Activated gamma-delta T cell (primary cell): ENCODE data around the gene ZNF837.
"Not testable (repeated sequence)": the region's sequence is repeated elsewhere in the genome, so short reads cannot be mapped to it uniquely, and the experiment has no call there.

ENCODE experiments used
- DNase-seq: peaks from one replicate; lab custom pipeline; 2025; lab: John Stamatoyannopoulos, UW

The ZNF837 gene

DNA sequence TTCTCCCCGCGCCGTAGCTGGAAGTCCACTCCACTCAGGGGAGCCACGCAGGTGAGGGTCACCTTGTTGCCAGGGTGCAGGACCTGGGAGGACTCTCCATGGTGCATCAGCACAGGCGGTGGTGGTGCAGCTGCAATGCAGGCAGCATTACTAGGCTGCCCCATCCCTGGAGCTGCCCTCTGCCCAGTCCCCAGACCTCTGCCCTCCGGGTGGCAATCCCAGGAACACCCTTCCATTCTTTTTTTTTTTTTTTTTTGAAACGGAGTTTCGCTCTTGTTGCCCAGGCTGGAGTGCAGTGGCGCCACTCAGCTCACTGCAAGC, 29.3 kb downstream of the ZNF837 start:
- DNase-seq = no peak

DNA sequence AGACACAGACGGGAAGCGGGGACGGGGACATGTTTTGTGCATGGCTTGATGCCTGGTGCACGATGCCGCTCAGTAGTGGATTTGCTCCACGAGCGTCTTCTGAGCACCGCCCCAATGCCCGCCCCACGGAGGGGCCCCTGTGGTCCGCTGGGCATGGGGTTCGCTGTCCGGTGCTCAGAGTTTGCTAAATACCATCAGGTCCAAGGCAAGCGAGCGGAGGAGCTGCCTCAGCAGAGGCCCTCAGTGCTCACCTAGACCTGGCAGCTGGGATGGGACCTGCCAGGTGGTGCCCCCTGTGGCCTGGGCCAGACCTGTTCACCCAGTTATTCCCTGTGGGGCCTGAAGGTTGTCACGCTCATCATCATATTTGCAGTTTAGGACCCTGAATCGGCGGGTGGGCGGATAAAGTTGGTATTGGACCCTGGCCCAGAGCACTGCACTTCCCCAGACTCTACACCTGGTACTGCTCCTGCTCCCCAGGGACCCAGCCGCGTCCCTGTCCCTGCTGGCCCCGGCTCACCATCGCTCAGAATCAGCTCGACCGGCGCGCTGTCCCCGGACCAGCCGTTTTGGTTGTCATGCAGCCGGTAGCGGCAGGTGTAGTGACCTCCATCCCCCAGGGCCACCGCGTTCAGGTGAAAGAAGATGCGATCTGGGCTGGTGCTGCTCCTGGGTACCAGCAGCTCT, 29.8 kb downstream of the ZNF837 start:
- DNase-seq = no peak

DNA sequence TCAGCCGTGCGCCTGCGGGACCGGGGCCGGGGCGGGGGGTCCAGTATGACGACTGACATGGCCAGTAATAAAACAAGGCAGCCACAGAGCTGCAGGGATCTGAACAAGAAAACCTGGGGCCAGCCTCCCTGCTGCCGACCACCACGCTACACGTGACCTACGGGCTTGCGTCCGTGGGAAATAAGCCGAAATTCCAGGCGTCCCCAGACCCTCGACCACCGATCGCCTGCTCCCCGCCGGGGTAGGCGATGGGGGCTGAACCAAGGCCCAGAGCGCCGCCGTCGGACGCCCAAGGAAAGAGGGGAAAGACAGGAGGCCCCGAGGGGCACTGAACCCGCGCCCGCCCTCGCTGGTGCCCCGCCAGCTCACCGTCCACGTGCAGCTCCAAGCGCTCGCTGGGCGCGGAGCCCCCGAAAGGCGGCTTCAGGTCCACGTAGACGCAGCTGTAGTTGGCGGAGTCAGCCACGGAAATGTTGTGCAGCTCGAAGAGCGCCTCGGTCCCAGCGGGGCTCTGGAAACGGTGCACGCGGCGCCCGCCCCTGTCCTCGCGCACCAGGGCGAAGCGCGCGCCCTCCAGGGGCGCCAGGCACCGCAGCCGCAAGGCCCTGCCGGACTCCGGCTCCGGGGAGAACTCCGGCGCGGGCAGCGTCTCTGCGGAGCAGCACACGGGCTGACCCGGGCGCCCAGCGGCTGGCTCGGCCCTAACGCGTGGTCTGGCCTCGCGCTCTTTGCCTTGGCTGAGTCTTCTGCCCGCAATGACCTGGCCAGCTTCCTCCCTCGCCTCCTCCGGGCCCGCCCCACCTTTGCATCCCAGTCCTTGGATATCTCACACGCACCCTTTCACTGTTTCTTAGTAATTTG, 30.6 kb downstream of the ZNF837 start:
- no peak for DNase-seq

DNA sequence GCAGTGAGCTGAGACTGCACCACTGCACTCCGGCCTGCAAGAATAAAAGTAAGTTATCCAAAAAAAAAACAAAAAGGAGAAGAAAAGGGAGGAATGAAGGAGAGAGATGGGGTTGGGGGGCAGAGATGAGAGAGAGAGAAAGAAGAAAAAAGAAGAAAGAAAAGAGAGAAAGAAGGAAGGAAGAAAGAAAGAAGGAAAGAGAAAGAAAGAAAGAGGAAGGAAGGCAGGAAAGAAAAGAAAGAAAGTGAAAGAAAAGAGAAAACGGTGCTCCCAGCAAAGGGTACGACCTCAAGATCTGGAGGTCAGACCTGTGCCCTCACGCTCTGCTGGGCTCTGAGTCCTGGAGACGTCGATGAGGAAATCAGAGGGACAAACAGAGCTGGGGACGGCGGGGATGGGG, 31.2 kb downstream of the ZNF837 start:
- DNase-seq = no peak

DNA sequence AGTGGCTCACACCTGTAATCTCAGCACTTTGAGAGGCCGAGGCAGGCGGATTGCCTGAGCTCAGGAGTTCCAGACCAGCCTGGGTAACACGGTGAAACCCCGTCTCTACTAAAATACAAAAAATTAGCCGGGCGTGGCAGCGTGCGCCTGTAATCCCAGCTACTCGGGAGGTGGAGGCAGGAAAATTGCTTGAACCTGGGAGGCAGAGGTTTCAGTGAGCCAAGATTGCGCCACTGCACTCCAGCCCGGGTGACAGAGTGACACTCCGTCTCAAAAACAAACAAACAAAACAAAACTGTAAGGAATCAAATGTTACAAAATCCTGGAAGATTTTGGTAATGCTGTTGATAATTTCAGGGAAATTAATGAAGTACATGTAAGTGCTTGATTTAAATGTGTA, 32.8 kb downstream of the ZNF837 start:
- DNase-seq = not testable (repeated sequence)

DNA sequence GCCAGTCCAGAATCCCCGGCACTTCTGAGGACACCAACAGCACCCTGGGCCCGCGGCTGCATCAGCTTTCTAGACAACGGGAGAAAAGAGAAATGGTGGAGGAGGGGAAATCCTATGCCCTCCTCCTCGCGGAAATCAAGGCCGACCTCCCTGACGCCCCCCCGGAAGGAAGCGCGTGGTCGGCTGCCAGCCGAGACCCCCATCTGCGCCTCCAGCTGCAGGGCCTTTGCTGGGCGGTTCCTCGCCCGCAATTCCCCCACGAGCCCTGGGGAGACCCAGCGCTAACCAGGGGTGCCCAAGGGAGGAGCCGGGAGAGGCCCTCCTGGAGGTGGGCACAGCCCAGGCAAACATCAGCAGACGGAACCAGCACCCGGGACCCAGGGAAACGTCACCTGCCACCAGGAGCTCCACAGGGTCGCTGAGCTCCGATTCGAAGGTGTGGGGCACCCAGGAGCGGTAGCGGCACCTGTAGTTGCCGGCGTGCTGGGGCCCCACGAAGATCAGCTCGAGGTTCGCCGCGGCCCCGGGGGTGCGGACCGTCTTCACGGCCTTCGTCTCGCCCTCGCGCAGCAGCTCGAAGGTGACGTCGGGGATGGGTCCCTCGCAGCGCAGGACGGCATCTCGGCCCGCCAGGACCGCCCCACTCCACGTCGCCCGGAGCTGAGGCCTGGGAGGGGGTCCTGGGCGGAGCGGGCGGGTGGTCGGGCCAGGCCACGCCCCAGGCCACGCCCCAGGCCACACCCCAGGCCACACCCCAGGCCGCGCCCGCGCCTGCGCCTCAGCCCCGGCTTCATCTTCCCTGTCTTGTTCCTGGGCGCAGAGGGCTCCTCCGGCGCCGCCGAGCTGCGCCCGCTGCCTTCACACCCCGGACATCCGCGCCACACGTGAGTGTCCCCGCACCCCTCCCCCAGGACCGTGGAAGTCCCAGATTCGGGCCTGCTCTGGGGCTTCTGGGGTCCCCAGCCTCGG, 33.6 kb downstream of the ZNF837 start:
- no peak for DNase-seq

- DNase-seq = no peak
These were observed 35.3 kb downstream of the ZNF837 start for GRCh38 chr19:58345558-58345957.

GRCh38 chr19:58338825-58339558, 41.8 kb downstream of the ZNF837 start:
- no peak for DNase-seq

- DNase-seq = no peak
These were observed 42.5 kb downstream of the ZNF837 start for GRCh38 chr19:58338336-58338735.

DNA sequence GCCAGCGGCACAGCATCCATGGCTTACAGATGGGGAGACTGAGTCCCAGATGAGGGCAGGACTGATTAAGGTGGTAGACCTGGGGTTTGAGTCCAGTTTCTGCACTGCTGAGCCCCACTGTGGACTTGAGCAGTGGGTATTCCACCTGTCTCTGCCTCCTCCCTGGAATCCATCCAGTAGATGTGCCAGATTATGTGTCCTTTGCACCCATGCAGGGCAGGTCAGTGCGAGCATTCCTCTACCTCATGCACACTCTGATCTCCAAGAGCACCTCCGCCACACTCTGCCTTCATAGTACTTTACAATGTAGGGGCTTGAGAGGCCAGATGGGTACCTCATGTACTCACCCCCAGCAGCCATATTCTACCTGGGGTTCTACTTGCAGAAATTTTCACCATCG, 44.0 kb downstream of the ZNF837 start:
- DNase-seq = no peak

GRCh38 chr19:58336216-58336615, 44.6 kb downstream of the ZNF837 start:
- DNase-seq = no peak

- no peak for DNase-seq
These were observed 45.2 kb downstream of the ZNF837 start for GRCh38 chr19:58335630-58336029.

GRCh38 chr19:58334691-58335249, 46.1 kb downstream of the ZNF837 start:
- no peak for DNase-seq

DNA sequence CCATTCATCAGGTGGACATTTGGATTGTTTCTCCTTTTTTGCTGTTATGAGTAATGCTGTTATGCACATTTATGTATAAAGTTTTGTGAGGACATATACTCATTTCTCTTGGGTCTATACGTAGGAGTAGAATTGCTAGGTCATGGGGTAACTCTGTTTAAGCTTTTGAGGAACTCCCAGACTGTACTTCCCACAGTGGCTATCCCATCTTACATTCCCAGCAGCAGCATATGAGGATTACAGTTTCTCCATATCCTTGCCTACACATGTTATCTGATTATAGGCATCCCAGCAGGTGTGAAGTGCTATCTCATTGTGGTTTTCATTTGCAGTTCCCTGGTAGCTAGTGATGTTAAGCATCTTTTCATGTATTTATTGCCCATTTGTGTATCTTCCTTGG, 48.1 kb downstream of the ZNF837 start:
- no peak for DNase-seq

GRCh38 chr19:58330458-58330857, 50.4 kb downstream of the ZNF837 start:
- DNase-seq = no peak

DNA sequence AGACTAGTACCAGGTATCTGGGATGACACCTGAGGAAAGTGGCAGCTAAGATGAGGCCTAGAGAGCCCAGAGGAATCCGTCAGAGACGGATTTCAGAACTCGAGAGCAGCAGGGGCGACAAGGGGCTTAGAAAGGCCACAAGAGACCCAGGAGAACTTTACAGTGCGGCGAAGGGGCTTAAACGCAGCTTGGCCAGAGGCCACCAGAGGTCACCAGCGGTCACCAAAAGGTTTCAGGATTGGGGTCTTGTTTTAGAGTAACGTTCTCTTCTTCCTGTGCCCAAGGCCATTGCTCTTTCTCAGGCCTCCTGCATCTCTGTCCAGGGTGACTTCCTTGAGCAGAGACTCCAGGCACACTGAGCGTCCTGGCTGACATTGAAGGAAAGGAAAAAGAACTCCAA, 51.8 kb downstream of the ZNF837 start:
- DNase-seq = no peak

DNA sequence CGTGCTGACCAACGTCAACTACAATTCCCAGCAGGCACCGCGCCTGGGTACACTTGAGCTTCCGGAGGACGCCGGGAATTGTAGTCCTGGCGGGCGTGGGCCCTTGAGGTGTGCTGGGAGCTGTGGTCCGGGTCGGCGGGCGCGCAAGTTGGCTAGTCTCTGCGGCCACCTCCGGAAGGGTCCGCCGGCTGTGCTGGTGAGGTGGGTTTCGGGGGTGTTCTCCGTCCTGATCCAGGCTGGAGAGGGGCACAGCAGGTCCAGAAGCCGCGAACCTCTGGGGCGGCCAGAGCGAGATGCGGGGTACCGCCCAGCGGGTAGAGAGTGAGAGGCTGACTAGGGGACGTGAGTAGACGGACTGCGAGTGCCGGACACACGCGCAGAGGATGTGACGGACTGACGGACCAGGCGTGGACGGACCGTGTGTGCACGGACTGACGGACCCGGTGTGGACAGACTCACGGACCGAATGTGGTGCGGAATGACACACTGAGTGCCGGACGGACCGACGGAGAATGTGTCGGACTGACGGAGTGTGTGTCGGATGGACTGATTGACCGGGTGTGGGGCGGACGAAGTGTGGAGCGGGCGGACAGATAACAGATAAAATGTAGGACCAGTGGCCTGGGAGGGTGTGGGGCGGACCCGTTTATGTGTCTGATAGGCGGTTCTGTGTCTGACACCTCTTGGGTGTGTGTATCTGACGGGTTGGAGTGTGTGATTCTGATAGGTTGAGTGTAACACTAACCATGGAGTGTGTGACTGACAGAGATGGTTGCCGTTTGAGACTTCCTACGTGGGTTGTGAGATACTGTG, 53.7 kb downstream of the ZNF837 start, which contains the start of gene ZSCAN22:
TSS of gene ZSCAN22 (plus strand) at position 81 of the 813 bp plus-strand sequence. CDS start 7,809 bp downstream, outside the sequence.
- DNase-seq = peak; percentile 73

GRCh38 chr19:58326501-58326913, 54.3 kb downstream of the ZNF837 start:
- no peak for DNase-seq

DNA sequence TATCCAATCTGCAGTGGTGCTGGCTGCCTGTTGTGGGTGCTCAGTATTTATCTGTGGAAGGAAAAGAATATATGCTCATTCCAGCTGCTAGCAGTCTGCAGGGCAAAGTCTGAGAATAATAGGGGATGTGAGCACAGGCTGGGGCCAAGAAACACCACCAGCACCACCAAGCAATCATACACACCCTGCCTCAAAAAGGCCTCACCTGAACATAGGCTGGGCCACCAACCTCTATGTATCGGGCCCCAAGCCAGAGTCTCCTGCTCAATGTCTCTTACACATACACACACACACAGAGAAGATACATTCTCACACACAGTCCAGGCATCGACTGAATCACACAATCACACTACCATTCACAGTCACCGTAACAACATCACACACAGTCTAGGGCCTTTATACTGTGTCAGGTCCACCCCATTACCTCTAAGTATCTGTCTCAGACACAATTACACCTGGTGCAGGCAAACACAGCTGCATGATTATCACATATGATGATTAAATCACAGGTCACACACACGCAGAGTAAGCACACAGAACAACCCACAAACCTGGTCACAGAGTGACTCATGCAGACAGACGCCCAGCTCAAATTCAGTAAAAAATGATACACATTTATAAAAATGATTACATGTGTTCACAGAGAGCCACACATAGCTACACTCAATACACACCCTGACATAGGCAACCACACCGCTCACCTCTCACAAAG, 55.4 kb downstream of the ZNF837 start:
- no peak for DNase-seq

DNA sequence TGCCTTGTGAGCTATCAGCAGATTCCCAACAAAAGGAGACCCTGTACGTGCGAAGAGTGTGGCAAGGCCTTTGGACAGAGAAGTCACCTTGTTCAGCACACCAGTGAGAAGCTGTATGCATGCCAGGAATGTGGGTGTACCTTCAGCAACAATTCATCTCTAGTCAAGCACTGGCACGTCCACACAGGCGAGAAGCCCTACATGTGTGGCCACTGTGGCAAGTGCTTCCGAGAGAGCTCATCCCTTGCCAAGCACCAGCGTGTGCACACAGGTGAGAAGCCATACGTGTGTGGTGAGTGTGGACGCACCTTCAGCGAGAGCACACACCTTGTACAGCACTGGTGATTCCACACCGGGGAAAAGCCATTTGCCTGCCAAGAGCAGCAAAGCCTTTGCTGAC, 61.6 kb downstream of the ZNF837 start:
- DNase-seq = no peak
